NOMO-1 (cell line): ENCODE results near the gene KRTAP1-4.
"Not testable (repeated sequence)": the region's sequence is repeated elsewhere in the genome, so short reads cannot be mapped to it uniquely, and the experiment has no call there.

Source experiments
- DNase-seq, 2 experiments: peaks; one replicate each; lab custom pipeline; 2025; ENCODE audit not compliant: unreplicated experiment in 2 of 2; lab: John Stamatoyannopoulos, UW

Gene KRTAP1-4

GRCh38 chr17:41009301-41009760 is 20.7 kb downstream of the KRTAP1-4 start:
- no peak for DNase-seq

- no peak for DNase-seq
These were observed 21.2 kb downstream of the KRTAP1-4 start, which contains the start of gene KRTAP3-1 for GRCh38 chr17:41008811-41009210. Gene KRTAP3-1 (minus strand): TSS chr17:41009128. CDS start chr17:41009074, 54 bp downstream.

- DNase-seq, result no peak
These were observed 25.6 kb downstream of the KRTAP1-4 start for GRCh38 chr17:41004397-41004796.

GRCh38 chr17:41003926-41004325 is 26.1 kb downstream of the KRTAP1-4 start:
- no peak for DNase-seq

- no peak for DNase-seq
These were observed 27.2 kb downstream of the KRTAP1-4 start for GRCh38 chr17:41002814-41003213.

GRCh38 chr17:41001795-41002194 is 28.2 kb downstream of the KRTAP1-4 start:
- DNase-seq, result no peak

- DNase-seq, result not testable (repeated sequence)
These were observed 30.4 kb downstream of the KRTAP1-4 start, which contains the start of gene KRTAP3-2 for GRCh38 chr17:40999563-40999962. Gene KRTAP3-2 (minus strand): TSS chr17:40999906. CDS start chr17:40999853, 53 bp downstream.

- DNase-seq, result no peak
These were observed 32.6 kb downstream of the KRTAP1-4 start for GRCh38 chr17:40997361-40997760.

- no peak for DNase-seq
These were observed 33.2 kb downstream of the KRTAP1-4 start for GRCh38 chr17:40996829-40997228.

GRCh38 chr17:40995116-40995515 is 34.9 kb downstream of the KRTAP1-4 start:
- DNase-seq, result no peak

GRCh38 chr17:40993839-40994238 is 36.2 kb downstream of the KRTAP1-4 start, which contains the start of gene KRTAP3-3:
Gene KRTAP3-3 (minus strand): TSS chr17:40994164. CDS start chr17:40994097, 67 bp downstream.
- DNase-seq, result no peak

GRCh38 chr17:40993084-40993483 is 36.9 kb downstream of the KRTAP1-4 start:
- no peak for DNase-seq

GRCh38 chr17:40992666-40993065 is 37.3 kb downstream of the KRTAP1-4 start:
- DNase-seq, result no peak

- no peak for DNase-seq
These were observed 43.1 kb downstream of the KRTAP1-4 start for GRCh38 chr17:40986920-40987319.

- DNase-seq, result no peak
These were observed 45.8 kb downstream of the KRTAP1-4 start, which contains the start of gene KRT40 for GRCh38 chr17:40984226-40984625. Gene KRT40 (minus strand): TSS chr17:40984326. CDS start chr17:40984273, 53 bp downstream.

- DNase-seq, result no peak
These were observed 48.9 kb downstream of the KRTAP1-4 start for GRCh38 chr17:40981115-40981514.

- DNase-seq, result no peak
These were observed 49.4 kb downstream of the KRTAP1-4 start for GRCh38 chr17:40980596-40980995.

GRCh38 chr17:40980117-40980516 is 49.9 kb downstream of the KRTAP1-4 start:
- DNase-seq, result no peak
